SU-DHL-6 (cell line): ENCODE results near the gene TAOK2.

Experiments
- H2AFZ ChIP-seq: fragments of 200-600 bp; sonication (generic); 2 replicates; pipeline ENCODE4 v1.6.1; 2014; ENCODE audit warnings: low read depth, mild to moderate bottlenecking, moderate library complexity, mixed read lengths, antibody characterized with exemption, low read length; ENCODE audit not compliant: severe bottlenecking
- H3F3A ChIP-seq: fragments of 200-600 bp; shearing (Covaris generic); 2 replicates; pipeline ENCODE4 v1.6.0; 2016; ENCODE audit warnings: antibody characterized with exemption, mild to moderate bottlenecking; ENCODE audit not compliant: insufficient read depth
- H3K27ac ChIP-seq: fragments of 200-600 bp; sonication (generic); 2 replicates; pipeline ENCODE4 v1.5.1; 2016; ENCODE audit warnings: low read depth, mild to moderate bottlenecking, low read length, moderate library complexity, mixed read lengths
- H3K27me3 ChIP-seq: fragments of 200-600 bp; sonication (generic), shearing (Covaris generic); 2 replicates; pipeline ENCODE4 v1.6.0; 2014; ENCODE audit warnings: mild to moderate bottlenecking, low read length
- H3K36me3 ChIP-seq: fragments of 200-600 bp; sonication (generic); 2 replicates; pipeline ENCODE4 v1.6.1; 2014; ENCODE audit warnings: mild to moderate bottlenecking, low read length, mixed read lengths
- H3K4me2 ChIP-seq: fragments of 300-600, 200-600 bp; shearing (Covaris generic), sonication (generic); 2 replicates; pipeline ENCODE4 v1.6.0; 2014; ENCODE audit warnings: low read length, low read depth, mild to moderate bottlenecking; ENCODE audit not compliant: poor library complexity, severe bottlenecking
- H3K4me3 ChIP-seq: fragments of 200-600 bp; sonication (generic); 2 replicates; pipeline ENCODE4 v1.5.1; 2014; ENCODE audit warnings: antibody characterized with exemption, low read length, mild to moderate bottlenecking, mixed read lengths; ENCODE audit not compliant: insufficient read depth, poor library complexity, severe bottlenecking
- H3K79me2 ChIP-seq: fragments of 200-600 bp; sonication (generic); 2 replicates; pipeline ENCODE4 v1.6.1; 2014; ENCODE audit warnings: mild to moderate bottlenecking, low read length, moderate library complexity; ENCODE audit not compliant: insufficient read depth
- H3K9ac ChIP-seq: fragments of 200-600 bp; sonication (generic); 2 replicates; pipeline ENCODE4 v1.7.0; 2014; ENCODE audit warnings: mild to moderate bottlenecking, low read length
- H3K9me2 ChIP-seq: fragments of 200-600 bp; sonication (generic); replicated peaks from 2 replicates; pipeline ENCODE4 v1.6.1; 2014; ENCODE audit warnings: low read length; ENCODE audit not compliant: insufficient read depth
- H3K9me3 ChIP-seq: fragments of 200-600 bp; sonication (generic); 2 replicates; pipeline ENCODE4 v1.6.1; 2014; ENCODE audit warnings: low read length, mixed read lengths; ENCODE audit not compliant: insufficient read depth
- H4K20me1 ChIP-seq: fragments of 200-600 bp; sonication (generic); 2 replicates; pipeline ENCODE4 v1.6.1; 2014; ENCODE audit warnings: low read depth, mild to moderate bottlenecking, antibody characterized with exemption, low read length, moderate library complexity, mixed read lengths
- EZH2phosphoT487 ChIP-seq: fragments of 200-600 bp; sonication (generic), shearing (Covaris generic); conservative IDR thresholded peaks from 2 replicates; pipeline ENCODE4 v1.6.1; 2018; ENCODE audit warnings: mild to moderate bottlenecking, antibody characterized with exemption, low read length, moderate library complexity, mixed read lengths
- TF ChIP-seq, protein P1 (sequence below): fragments of 200-600 bp; sonication (generic); IDR thresholded peaks from one replicate; pipeline ENCODE4 v1.5.1; 2017; ENCODE audit warnings: antibody characterized with exemption, mild to moderate bottlenecking, low read length, moderate library complexity; ENCODE audit not compliant: insufficient read depth, poor library complexity, severe bottlenecking

Gene TAOK2

GRCh38 chr16:29985271-29985811, 11.7 kb downstream of the TAOK2 start:
- Histone ChIP-seq H3K4me2 (no peak overlapping the region), H3K36me3 (no peaks in the 10 kb centered on the region; the same call in 1 of the 2 replicates), H2AFZ (no peak overlapping the region), H3K9me2 (no peaks in the 10 kb centered on the region), H3F3A (no peaks in the 10 kb centered on the region), H3K27me3 (no peaks in the 10 kb centered on the region), H3K9ac (no peak overlapping the region), H3K27ac (no peak overlapping the region), H3K4me3 (no peak overlapping the region), H4K20me1 (no peaks in the 10 kb centered on the region), H3K79me2 (no peaks in the 10 kb centered on the region), H3K9me3 (no peaks in the 10 kb centered on the region)
- TF ChIP-seq, protein P1, sequence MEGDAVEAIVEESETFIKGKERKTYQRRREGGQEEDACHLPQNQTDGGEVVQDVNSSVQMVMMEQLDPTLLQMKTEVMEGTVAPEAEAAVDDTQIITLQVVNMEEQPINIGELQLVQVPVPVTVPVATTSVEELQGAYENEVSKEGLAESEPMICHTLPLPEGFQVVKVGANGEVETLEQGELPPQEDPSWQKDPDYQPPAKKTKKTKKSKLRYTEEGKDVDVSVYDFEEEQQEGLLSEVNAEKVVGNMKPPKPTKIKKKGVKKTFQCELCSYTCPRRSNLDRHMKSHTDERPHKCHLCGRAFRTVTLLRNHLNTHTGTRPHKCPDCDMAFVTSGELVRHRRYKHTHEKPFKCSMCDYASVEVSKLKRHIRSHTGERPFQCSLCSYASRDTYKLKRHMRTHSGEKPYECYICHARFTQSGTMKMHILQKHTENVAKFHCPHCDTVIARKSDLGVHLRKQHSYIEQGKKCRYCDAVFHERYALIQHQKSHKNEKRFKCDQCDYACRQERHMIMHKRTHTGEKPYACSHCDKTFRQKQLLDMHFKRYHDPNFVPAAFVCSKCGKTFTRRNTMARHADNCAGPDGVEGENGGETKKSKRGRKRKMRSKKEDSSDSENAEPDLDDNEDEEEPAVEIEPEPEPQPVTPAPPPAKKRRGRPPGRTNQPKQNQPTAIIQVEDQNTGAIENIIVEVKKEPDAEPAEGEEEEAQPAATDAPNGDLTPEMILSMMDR, result no peak
- no peak for TF ChIP-seq EZH2phosphoT487

DNA sequence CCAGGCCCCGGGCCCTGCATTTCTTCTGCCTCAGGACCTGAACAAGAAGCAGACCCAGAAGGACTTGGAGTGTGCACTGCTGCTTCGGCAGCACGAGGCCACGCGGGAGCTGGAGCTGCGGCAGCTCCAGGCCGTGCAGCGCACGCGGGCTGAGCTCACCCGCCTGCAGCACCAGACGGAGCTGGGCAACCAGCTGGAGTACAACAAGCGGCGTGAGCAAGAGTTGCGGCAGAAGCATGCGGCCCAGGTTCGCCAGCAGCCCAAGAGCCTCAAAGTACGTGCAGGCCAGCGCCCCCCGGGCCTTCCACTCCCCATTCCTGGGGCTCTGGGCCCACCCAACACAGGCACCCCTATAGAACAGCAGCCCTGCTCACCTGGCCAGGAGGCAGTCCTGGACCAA, 12.6 kb downstream of the TAOK2 start:
- no peak overlapping the region for H2AFZ ChIP-seq
- TF ChIP-seq EZH2phosphoT487, result no peak
- TF ChIP-seq, protein P1, result no peak
- H3K79me2 ChIP-seq, result no peaks in the 10 kb centered on the region
- no peaks in the 10 kb centered on the region for H4K20me1 ChIP-seq
- H3K36me3 ChIP-seq, result no peaks in the 10 kb centered on the region; the same call in 1 of the 2 replicates
- no peaks in the 10 kb centered on the region for H3K9me3 ChIP-seq
- H3F3A ChIP-seq, result no peaks in the 10 kb centered on the region
- no peaks in the 10 kb centered on the region for H3K27me3 ChIP-seq
- H3K9me2 ChIP-seq, result no peaks in the 10 kb centered on the region
- no peak overlapping the region for H3K4me2 ChIP-seq
- H3K27ac ChIP-seq, result no peak overlapping the region
- no peak overlapping the region for H3K4me3 ChIP-seq
- H3K9ac ChIP-seq, result no peak overlapping the region

- H3K36me3 ChIP-seq, result no peaks in the 10 kb centered on the region; the same call in 1 of the 2 replicates
- H3K79me2 ChIP-seq, result no peaks in the 10 kb centered on the region
Measured at GRCh38 chr16:29986931-29987330, 13.3 kb downstream of the TAOK2 start.

More at GRCh38 chr16:29986931-29987330, 13.3 kb downstream of the TAOK2 start:
- Histone ChIP-seq H3K4me2 (no peak overlapping the region), H2AFZ (no peak overlapping the region), H3K9me2 (no peaks in the 10 kb centered on the region), H4K20me1 (no peaks in the 10 kb centered on the region), H3F3A (no peaks in the 10 kb centered on the region), H3K9ac (no peak overlapping the region), H3K9me3 (no peaks in the 10 kb centered on the region), H3K27me3 (no peaks in the 10 kb centered on the region), H3K4me3 (no peak overlapping the region), H3K27ac (no peak overlapping the region)
- TF ChIP-seq, protein P1, result no peak
- TF ChIP-seq EZH2phosphoT487, result no peak
